ENCODE data around the gene IQCB1. TPM values are rescaled to one million over a fixed set of nuclear protein-coding genes. Genes with fewer than 3 reads are reported as not detected.
"Not testable (repeated sequence)": the region's sequence is repeated elsewhere in the genome, so short reads cannot be mapped to it uniquely, and the experiment has no call there.

IQCB1 gene
- total RNA-seq, 1 experiment from 2014 or later: 49.5 TPM

DNA sequence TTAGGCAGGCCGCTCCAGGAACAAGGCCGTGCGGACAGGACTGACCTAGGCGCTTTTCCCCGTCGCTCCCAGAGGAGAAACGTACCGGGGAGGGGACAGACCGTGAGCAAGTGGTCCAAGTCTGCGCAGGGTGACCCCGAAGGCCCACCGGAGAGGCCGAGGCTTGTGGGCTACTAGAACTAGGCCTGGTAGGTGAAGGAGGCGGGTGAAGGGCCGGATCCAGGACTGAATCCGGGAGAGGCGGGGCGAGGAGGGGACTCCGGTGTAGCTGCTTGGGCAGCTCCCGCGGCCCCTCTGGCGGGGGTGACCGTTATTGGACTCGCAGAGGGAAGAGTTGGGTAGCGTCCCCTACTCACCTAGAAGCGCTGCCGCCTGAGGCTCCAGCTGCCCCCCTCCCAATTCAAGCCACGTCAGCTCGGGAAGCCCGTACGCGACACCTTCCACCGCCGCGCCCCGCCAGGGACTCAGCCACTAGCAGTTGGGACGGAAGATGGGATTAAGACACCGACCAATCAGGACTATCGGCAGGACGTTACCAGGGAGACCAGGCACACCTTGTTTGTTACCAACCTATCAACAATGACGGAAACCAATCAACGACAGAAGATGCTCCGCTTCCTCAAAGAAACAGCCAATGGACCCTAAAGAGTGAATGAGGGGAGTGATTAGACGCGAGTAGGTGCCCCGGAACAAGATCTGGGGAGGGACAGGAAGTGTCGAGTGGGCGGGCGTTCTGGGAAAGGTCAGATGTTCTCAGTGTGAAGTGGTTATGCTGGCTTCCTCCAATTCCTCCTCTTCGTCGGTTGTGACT, 85.4 kb downstream of the IQCB1 start, which contains the start of gene GOLGB1:
Gene GOLGB1 (minus strand): TSS at position 466 of the 811 bp plus-strand sequence. CDS start 18,770 bp downstream, outside the sequence.
- peak within 1 kb of the TSS; percentile 82 for H3K4me3 ChIP-seq (ENCODE audit: low read depth, low read length, poor library complexity, severe bottlenecking)
- no TSS peak for BruUV-seq (replicated peaks)
- H3K27me3 ChIP-seq (replicated peaks; ENCODE audit: insufficient read depth, low read depth, low read length, poor library complexity): no peaks in the 10 kb centered on the region
- H3K9me3 ChIP-seq (ENCODE audit: low read depth, low read length, poor library complexity, severe bottlenecking): no peaks in the 10 kb centered on the region
- CTCF ChIA-PET: no interaction called here
- TF ChIP-seq EZH2 (IDR thresholded peaks at IDR 0.05; ENCODE audit: borderline replicate concordance, low read depth, low read length, poor library complexity, severe bottlenecking): no peak
- TF ChIP-seq CTCF (conservative IDR thresholded peaks at IDR 0.05; ENCODE audit: low read depth, low read length): no peak
- peaks cover 7% of the 10 kb centered on the region for H3K4me1 ChIP-seq (ENCODE audit: insufficient read depth, low read length, poor library complexity, severe bottlenecking)
- no peaks in the 10 kb centered on the region for H3K36me3 ChIP-seq (ENCODE audit: insufficient read depth, low read length, poor library complexity, severe bottlenecking)
- peak; percentile 99 for DNase-seq (ENCODE audit: low spot score)
- peak within 1 kb of the TSS; percentile 82 for H3K27ac ChIP-seq (ENCODE audit: low read depth, low read length, poor library complexity, severe bottlenecking)
- intact Hi-C loops (cut with micrococcal nuclease; ENCODE audit: unreplicated experiment): no loop called here
- POLR2A ChIA-PET (ENCODE audit: low non-redundant PET): no interaction called here

DNA sequence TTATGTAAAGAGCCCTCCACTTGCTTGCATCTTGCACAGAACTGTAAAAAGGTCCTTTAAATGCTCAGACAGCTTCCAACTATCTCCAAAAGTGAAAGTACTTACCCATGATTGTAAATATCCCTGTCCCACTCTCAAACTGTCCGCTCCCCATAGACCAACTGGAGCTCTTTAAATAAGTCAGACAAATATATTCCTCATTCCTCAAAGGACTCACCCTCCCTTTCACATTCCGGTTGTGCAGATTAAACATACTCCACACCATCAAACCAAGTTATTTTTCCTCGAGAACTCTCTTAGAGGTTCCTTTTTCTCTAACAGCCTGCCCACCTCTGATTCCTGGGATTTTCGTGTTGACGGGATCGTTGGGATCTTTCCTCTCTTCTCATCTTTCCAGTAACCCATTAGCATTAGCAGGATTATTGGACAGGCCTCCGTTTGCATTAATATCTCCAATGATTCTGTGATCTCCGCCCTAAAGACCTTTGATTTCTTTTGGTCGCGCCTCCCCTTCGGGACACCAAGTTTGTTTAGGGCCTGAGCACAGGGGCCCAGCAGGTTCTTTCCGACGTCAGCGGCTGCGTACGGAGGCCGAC, 86.1 kb downstream of the IQCB1 start:
- no peaks in the 10 kb centered on the region for H3K36me3 ChIP-seq (ENCODE audit: insufficient read depth, low read length, poor library complexity, severe bottlenecking)
- no peaks in the 10 kb centered on the region for H3K27me3 ChIP-seq (replicated peaks; ENCODE audit: insufficient read depth, low read depth, low read length, poor library complexity)
- TF ChIP-seq CTCF (conservative IDR thresholded peaks at IDR 0.05; ENCODE audit: low read depth, low read length): no peak
- no peak for TF ChIP-seq EZH2 (IDR thresholded peaks at IDR 0.05; ENCODE audit: borderline replicate concordance, low read depth, low read length, poor library complexity, severe bottlenecking)
- intact Hi-C loops (cut with micrococcal nuclease; ENCODE audit: unreplicated experiment): no loop called here
- no peaks in the 10 kb centered on the region for H3K9me3 ChIP-seq (ENCODE audit: low read depth, low read length, poor library complexity, severe bottlenecking)
- ChIA-PET POLR2A (ENCODE audit: low non-redundant PET) (no interaction called here), CTCF (no interaction called here)
- peak overlapping the region; percentile 82 for H3K4me3 ChIP-seq (ENCODE audit: low read depth, low read length, poor library complexity, severe bottlenecking)
- BruUV-seq (replicated peaks): no TSS peak
- DNase-seq (ENCODE audit: low spot score): no peak
- H3K4me1 ChIP-seq (ENCODE audit: insufficient read depth, low read length, poor library complexity, severe bottlenecking): peaks cover 7% of the 10 kb centered on the region
- peak overlapping the region; percentile 82 for H3K27ac ChIP-seq (ENCODE audit: low read depth, low read length, poor library complexity, severe bottlenecking)

- H3K36me3 ChIP-seq (ENCODE audit: insufficient read depth, low read length, poor library complexity, severe bottlenecking): no peaks in the 10 kb centered on the region
- H3K4me1 ChIP-seq (ENCODE audit: insufficient read depth, low read length, poor library complexity, severe bottlenecking): peaks cover 7% of the 10 kb centered on the region
- intact Hi-C loops (cut with micrococcal nuclease; ENCODE audit: unreplicated experiment): no loop called here
- no peaks in the 10 kb centered on the region for H3K9me3 ChIP-seq (ENCODE audit: low read depth, low read length, poor library complexity, severe bottlenecking)
- no peak for TF ChIP-seq EZH2 (IDR thresholded peaks at IDR 0.05; ENCODE audit: borderline replicate concordance, low read depth, low read length, poor library complexity, severe bottlenecking)
- no peak for TF ChIP-seq CTCF (conservative IDR thresholded peaks at IDR 0.05; ENCODE audit: low read depth, low read length)
- H3K27ac ChIP-seq (ENCODE audit: low read depth, low read length, poor library complexity, severe bottlenecking): no peak overlapping the region
- BruUV-seq (replicated peaks): no TSS peak
- no peak for DNase-seq (ENCODE audit: low spot score)
- ChIA-PET POLR2A (ENCODE audit: low non-redundant PET) (no interaction called here), CTCF (no interaction called here)
- H3K4me3 ChIP-seq (ENCODE audit: low read depth, low read length, poor library complexity, severe bottlenecking): peak overlapping the region; percentile 82
- H3K27me3 ChIP-seq (replicated peaks; ENCODE audit: insufficient read depth, low read depth, low read length, poor library complexity): no peaks in the 10 kb centered on the region
Observed at GRCh38 chr3:121747976-121748375, 86.9 kb downstream of the IQCB1 start.

- DNase-seq (ENCODE audit: low spot score); H3K9me3 ChIP-seq (ENCODE audit: low read depth, low read length, poor library complexity, severe bottlenecking); intact Hi-C loops (cut with micrococcal nuclease; ENCODE audit: unreplicated experiment); H3K27ac ChIP-seq (ENCODE audit: low read depth, low read length, poor library complexity, severe bottlenecking); POLR2A ChIA-PET (ENCODE audit: low non-redundant PET); H3K36me3 ChIP-seq (ENCODE audit: insufficient read depth, low read length, poor library complexity, severe bottlenecking); BruUV-seq (replicated peaks); H3K4me3 ChIP-seq (ENCODE audit: low read depth, low read length, poor library complexity, severe bottlenecking); CTCF ChIA-PET; H3K27me3 ChIP-seq (replicated peaks; ENCODE audit: insufficient read depth, low read depth, low read length, poor library complexity); H3K4me1 ChIP-seq (ENCODE audit: insufficient read depth, low read length, poor library complexity, severe bottlenecking): not testable (repeated sequence)
Observed at GRCh38 chr3:121743106-121743505, 91.8 kb downstream of the IQCB1 start.

All from A673 (cell line).